ENCODE measurements around the gene CADPS.

Gene CADPS

DNA sequence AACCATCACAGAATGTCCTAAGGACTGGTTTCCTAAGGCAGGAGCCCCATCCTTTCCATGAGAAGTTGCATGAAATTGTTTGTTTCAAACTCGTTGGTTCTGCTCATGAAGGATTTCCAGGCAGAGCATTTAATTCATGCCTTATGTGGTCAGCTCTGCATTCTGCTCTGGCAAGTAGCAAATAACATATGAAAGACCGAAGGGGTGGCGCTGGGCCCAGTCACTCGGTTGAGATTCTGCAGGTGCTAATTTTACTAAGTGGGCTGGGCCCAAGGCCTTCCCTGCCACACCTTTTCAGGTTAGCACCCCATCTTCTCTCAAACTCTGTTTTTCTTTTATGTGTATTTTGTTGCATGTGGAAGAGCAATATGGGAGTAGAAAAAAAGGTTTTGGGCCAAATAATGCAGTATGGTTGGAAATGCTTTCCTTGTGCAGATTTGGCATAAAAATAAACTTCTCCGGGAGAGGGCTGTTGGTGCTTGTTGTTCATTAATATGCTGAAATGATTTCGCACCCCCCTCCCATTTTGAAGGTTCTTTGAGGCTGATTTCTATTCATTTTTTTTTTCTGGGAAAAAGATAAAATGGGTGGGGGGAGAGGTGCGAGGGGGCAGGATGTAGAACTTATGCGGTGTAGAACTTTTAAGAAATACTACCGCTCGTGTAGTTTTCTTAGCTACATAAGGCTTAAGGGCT is 318.9 kb downstream of the CADPS start:
- Histone ChIP-seq H3K9me3 (no peaks in the 10 kb centered on the region), H3K36me3 (no peaks in the 10 kb centered on the region)

DNA sequence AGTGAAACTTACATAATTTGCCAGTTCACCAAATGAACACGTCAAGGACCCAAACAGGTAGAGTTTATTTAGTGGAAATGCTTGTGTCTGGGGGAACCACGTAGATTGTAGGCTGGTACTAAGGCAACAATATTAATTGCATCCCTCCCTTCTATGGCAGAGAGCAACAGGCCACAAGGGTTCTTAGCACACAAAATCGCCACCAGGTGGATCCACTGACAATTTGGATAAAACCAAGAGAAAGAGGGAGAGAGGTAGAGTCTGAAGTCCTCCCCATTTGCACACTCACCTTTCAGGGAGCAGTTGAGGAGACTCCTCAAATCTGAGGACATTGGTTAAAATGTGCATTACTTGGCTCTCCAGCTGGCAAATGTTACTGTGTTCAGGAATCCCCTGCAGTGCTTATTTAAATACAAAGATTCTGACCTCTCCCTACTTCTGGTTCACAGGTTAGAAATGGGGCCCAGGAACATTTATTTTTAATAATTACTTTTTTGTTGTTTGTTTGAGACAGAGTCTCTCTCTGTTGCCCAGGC is 320.9 kb downstream of the CADPS start:
- no peaks in the 10 kb centered on the region for H3K36me3 ChIP-seq
- TF ChIP-seq, protein P1, sequence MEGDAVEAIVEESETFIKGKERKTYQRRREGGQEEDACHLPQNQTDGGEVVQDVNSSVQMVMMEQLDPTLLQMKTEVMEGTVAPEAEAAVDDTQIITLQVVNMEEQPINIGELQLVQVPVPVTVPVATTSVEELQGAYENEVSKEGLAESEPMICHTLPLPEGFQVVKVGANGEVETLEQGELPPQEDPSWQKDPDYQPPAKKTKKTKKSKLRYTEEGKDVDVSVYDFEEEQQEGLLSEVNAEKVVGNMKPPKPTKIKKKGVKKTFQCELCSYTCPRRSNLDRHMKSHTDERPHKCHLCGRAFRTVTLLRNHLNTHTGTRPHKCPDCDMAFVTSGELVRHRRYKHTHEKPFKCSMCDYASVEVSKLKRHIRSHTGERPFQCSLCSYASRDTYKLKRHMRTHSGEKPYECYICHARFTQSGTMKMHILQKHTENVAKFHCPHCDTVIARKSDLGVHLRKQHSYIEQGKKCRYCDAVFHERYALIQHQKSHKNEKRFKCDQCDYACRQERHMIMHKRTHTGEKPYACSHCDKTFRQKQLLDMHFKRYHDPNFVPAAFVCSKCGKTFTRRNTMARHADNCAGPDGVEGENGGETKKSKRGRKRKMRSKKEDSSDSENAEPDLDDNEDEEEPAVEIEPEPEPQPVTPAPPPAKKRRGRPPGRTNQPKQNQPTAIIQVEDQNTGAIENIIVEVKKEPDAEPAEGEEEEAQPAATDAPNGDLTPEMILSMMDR (IDR thresholded peaks at IDR 0.05) = no peak
- H3K4me1 ChIP-seq (ENCODE audit: control insufficient read depth in 1 of 2, insufficient read depth in 1 of 2, low read depth in 1 of 2, low read length in 1 of 2) = no peaks in the 10 kb centered on the region
- H3K27ac ChIP-seq = no peak overlapping the region
- no peak overlapping the region for H3K4me3 ChIP-seq (ENCODE audit: low read depth in 1 of 2, low read length in 1 of 2)
- H3K27me3 ChIP-seq = no peaks in the 10 kb centered on the region
- H3K9me3 ChIP-seq = no peaks in the 10 kb centered on the region

More for the DNA sequence above, 318.9 kb downstream of the CADPS start:
- Histone ChIP-seq H3K4me1 (ENCODE audit: control insufficient read depth in 1 of 2, insufficient read depth in 1 of 2, low read depth in 1 of 2, low read length in 1 of 2) (no peaks in the 10 kb centered on the region), H3K4me3 (ENCODE audit: low read depth in 1 of 2, low read length in 1 of 2) (no peak overlapping the region), H3K27ac (no peak overlapping the region), H3K27me3 (no peaks in the 10 kb centered on the region)
- TF ChIP-seq, protein P1 (IDR thresholded peaks at IDR 0.05) = no peak

DNA sequence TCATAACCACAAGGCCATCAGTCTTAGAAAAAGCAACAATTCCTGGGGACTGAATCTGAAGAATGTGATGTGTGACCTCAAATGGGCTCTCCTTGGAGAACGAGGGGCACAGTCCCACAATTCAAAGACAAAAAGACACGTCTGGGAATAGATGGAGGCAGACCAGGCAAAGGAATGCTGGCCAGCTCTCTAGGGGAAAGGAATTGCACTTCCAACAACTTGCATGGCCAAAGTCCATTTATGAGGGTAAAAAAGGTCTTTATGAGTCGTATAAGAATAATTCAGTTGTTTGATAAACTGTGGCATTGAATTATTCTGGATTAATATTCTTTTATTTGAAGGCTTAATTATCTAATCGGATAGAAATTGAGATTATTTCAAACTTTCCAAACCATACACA is 321.4 kb downstream of the CADPS start:
- TF ChIP-seq, protein P1 (IDR thresholded peaks at IDR 0.05) = no peak
- Histone ChIP-seq H3K27ac (no peak overlapping the region), H3K4me3 (ENCODE audit: low read depth in 1 of 2, low read length in 1 of 2) (no peak overlapping the region), H3K9me3 (no peaks in the 10 kb centered on the region), H3K4me1 (ENCODE audit: control insufficient read depth in 1 of 2, insufficient read depth in 1 of 2, low read depth in 1 of 2, low read length in 1 of 2) (no peaks in the 10 kb centered on the region), H3K27me3 (no peaks in the 10 kb centered on the region), H3K36me3 (no peaks in the 10 kb centered on the region)

DNA sequence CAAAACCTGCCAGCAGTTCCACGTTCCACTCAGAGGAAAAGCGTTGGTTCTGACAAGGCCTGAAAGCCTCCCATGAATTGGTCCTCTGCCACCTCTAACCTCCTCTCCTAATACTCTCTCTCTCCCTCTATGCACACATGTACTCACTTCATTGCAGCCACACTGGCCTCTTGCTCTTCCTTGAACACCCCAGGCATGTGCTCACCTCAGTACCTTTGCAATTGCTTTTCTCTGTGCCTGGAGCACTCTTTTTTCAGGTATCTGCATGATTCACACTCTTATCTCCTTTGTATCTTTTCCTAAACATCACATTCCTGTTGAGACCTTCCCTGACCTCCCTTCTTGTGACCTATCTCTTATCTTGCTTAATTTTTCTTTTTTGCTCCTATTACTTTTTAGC is 323.7 kb downstream of the CADPS start:
- TF ChIP-seq, protein P1 (IDR thresholded peaks at IDR 0.05) = no peak
- H3K36me3 ChIP-seq = no peaks in the 10 kb centered on the region
- no peaks in the 10 kb centered on the region for H3K4me1 ChIP-seq (ENCODE audit: control insufficient read depth in 1 of 2, insufficient read depth in 1 of 2, low read depth in 1 of 2, low read length in 1 of 2)
- H3K4me3 ChIP-seq (ENCODE audit: low read depth in 1 of 2, low read length in 1 of 2) = no peak overlapping the region
- no peaks in the 10 kb centered on the region for H3K9me3 ChIP-seq
- no peaks in the 10 kb centered on the region for H3K27me3 ChIP-seq
- no peak overlapping the region for H3K27ac ChIP-seq

- Histone ChIP-seq H3K4me3 (ENCODE audit: low read depth in 1 of 2, low read length in 1 of 2) (no peak overlapping the region), H3K27me3 (no peaks in the 10 kb centered on the region), H3K4me1 (ENCODE audit: control insufficient read depth in 1 of 2, insufficient read depth in 1 of 2, low read depth in 1 of 2, low read length in 1 of 2) (no peaks in the 10 kb centered on the region), H3K27ac (no peak overlapping the region), H3K36me3 (no peaks in the 10 kb centered on the region), H3K9me3 (no peaks in the 10 kb centered on the region)
- TF ChIP-seq, protein P1 (IDR thresholded peaks at IDR 0.05) = no peak
Observed at GRCh38 chr3:62550439-62550838, 324.8 kb downstream of the CADPS start.

All from neutrophil (primary cell).